MCF 10A (cell line): ENCODE data around the gene RNF144B. TPM values are rescaled to one million over a fixed set of nuclear protein-coding genes. Genes with fewer than 3 reads are reported as not detected.

Source experiments
- BruUV-seq: library from RNA; stranded (reverse); fragments of 400-500 nt; replicated peaks from 2 replicates; lab custom pipeline; 2021; lab: Mats Ljungman, UMichigan
- CTCF ChIA-PET: fragments of 300-600 bp; sonication (Branson Sonifier 250); formaldehyde crosslinking; extraction: SDS; loops from one replicate; lab custom pipeline; 2021; ENCODE audit warnings: antibody characterized with exemption, inconsistent platforms; lab: Yijun Ruan, JAX
- POLR2A ChIA-PET: fragments of 300-600, 350-650 bp; sonication (Branson Sonifier 250); formaldehyde crosslinking; extraction: SDS; loops from one replicate; lab custom pipeline; 2020; ENCODE audit warnings: antibody characterized with exemption, inconsistent platforms; lab: Yijun Ruan, JAX
- DNase-seq: peaks from one replicate; pipeline ENCODE4 v3.0.0-alpha.2; 2018; ENCODE audit not compliant: unreplicated experiment
- H3K27ac Mint-ChIP-seq: one replicate; pipeline ENCODE4 v1.8.0; 2022; ENCODE audit warnings: mild to moderate bottlenecking, low read depth, mixed read lengths; ENCODE audit not compliant: unreplicated experiment
- H3K27me3 Mint-ChIP-seq: one replicate; pipeline ENCODE4 v1.8.0; 2022; ENCODE audit warnings: mixed read lengths; ENCODE audit not compliant: insufficient read depth, unreplicated experiment
- H3K36me3 Mint-ChIP-seq: one replicate; pipeline ENCODE4 v1.8.0; 2022; ENCODE audit warnings: mild to moderate bottlenecking, moderate library complexity, mixed read lengths; ENCODE audit not compliant: insufficient read depth, unreplicated experiment
- H3K4me1 Mint-ChIP-seq: one replicate; pipeline ENCODE4 v1.8.0; 2022; ENCODE audit warnings: mixed read lengths; ENCODE audit not compliant: insufficient read depth, unreplicated experiment
- H3K4me3 Mint-ChIP-seq: one replicate; pipeline ENCODE4 v1.8.0; 2022; ENCODE audit warnings: mild to moderate bottlenecking, moderate library complexity, mixed read lengths; ENCODE audit not compliant: unreplicated experiment
- H3K9me3 Mint-ChIP-seq: one replicate; pipeline ENCODE4 v1.8.0; 2022; ENCODE audit warnings: mixed read lengths; ENCODE audit not compliant: unreplicated experiment
- CTCF ChIP-seq: fragments of 200-600 bp; IDR thresholded peaks from one replicate; pipeline ENCODE4 v1.8.0; 2022; ENCODE audit warnings: antibody characterized with exemption, mild to moderate bottlenecking; ENCODE audit not compliant: unreplicated experiment
- intact Hi-C: fragments of 100-400 bp; cut with micrococcal nuclease; formaldehyde crosslinking; loops from 2 replicates; pipeline ENCODE4 v1.14.1; 2022
- total RNA-seq: library from RNA; stranded (reverse); gene quantifications from 2 replicates; pipeline ENCODE4 v1.2.3, GENCODE V29; 2022

RNF144B gene
- total RNA-seq, 1 experiment from 2014 or later: 57.9 TPM

- H3K36me3 Mint-ChIP-seq: peaks cover 31% of the 10 kb centered on the region
- H3K4me3 Mint-ChIP-seq: no peak overlapping the region
- intact Hi-C loops: no loop called here
- ChIA-PET POLR2A (interaction anchor here (1.3 kb wide), 1 partner anchor 22 kb away, joined by 4 read pairs; no protein-coding TSS in a partner anchor), CTCF (no interaction called here)
- no peaks in the 10 kb centered on the region for H3K9me3 Mint-ChIP-seq
- H3K27ac Mint-ChIP-seq: peak overlapping the region; percentile 54
- peak; percentile 72 for DNase-seq
- BruUV-seq: no TSS peak
- H3K27me3 Mint-ChIP-seq: no peaks in the 10 kb centered on the region
- H3K4me1 Mint-ChIP-seq: peaks cover 29% of the 10 kb centered on the region
- no peak for TF ChIP-seq CTCF
Measured at GRCh38 chr6:18410412-18410811, 23.3 kb downstream of the RNF144B start.

GRCh38 chr6:18412068-18412467 lies 24.9 kb downstream of the RNF144B start:
- peak overlapping the region; percentile 46 for H3K27ac Mint-ChIP-seq
- peaks cover 18% of the 10 kb centered on the region for H3K4me1 Mint-ChIP-seq
- no peak overlapping the region for H3K4me3 Mint-ChIP-seq
- no peak for TF ChIP-seq CTCF
- POLR2A ChIA-PET: interaction anchor here (1.3 to 1.5 kb wide), 3 partner anchors 13 to 24 kb away, joined by 3 to 6 read pairs (median 3); partner anchors contain the start of gene RNF144B
- CTCF ChIA-PET: no interaction called here
- DNase-seq: no peak
- H3K36me3 Mint-ChIP-seq: peaks cover 27% of the 10 kb centered on the region
- H3K9me3 Mint-ChIP-seq: no peaks in the 10 kb centered on the region
- no TSS peak for BruUV-seq
- intact Hi-C loops: no loop called here
- no peaks in the 10 kb centered on the region for H3K27me3 Mint-ChIP-seq

GRCh38 chr6:18412644-18413043 lies 25.5 kb downstream of the RNF144B start:
- no peaks in the 10 kb centered on the region for H3K27me3 Mint-ChIP-seq
- CTCF ChIA-PET: no interaction called here
- BruUV-seq: no TSS peak
- H3K4me3 Mint-ChIP-seq: no peak overlapping the region
- no peaks in the 10 kb centered on the region for H3K9me3 Mint-ChIP-seq
- DNase-seq: no peak
- peak overlapping the region; percentile 46 for H3K27ac Mint-ChIP-seq
- intact Hi-C loops: no loop called here
- H3K4me1 Mint-ChIP-seq: peaks cover 18% of the 10 kb centered on the region
- POLR2A ChIA-PET: interaction anchor here (1.3 to 1.5 kb wide), 2 partner anchors 13 to 25 kb away, joined by 3 to 6 read pairs; partner anchors contain the start of gene RNF144B
- no peak for TF ChIP-seq CTCF
- H3K36me3 Mint-ChIP-seq: peaks cover 22% of the 10 kb centered on the region

GRCh38 chr6:18413381-18413780 lies 26.2 kb downstream of the RNF144B start:
- Mint-ChIP-seq H3K27ac (peak overlapping the region; percentile 46), H3K27me3 (no peaks in the 10 kb centered on the region)
- no peak for DNase-seq

More at GRCh38 chr6:18413381-18413780, 26.2 kb downstream of the RNF144B start:
- ChIA-PET POLR2A (no interaction called here), CTCF (no interaction called here)
- no peak overlapping the region for H3K4me3 Mint-ChIP-seq
- H3K36me3 Mint-ChIP-seq: peaks cover 22% of the 10 kb centered on the region
- no peaks in the 10 kb centered on the region for H3K9me3 Mint-ChIP-seq
- H3K4me1 Mint-ChIP-seq: peaks cover 18% of the 10 kb centered on the region
- intact Hi-C loops: no loop called here
- no peak for TF ChIP-seq CTCF
- BruUV-seq: no TSS peak
